CD14-positive monocyte (primary cell): Measurements from ENCODE around the gene KLC4. TPM values are rescaled to one million over a fixed set of nuclear protein-coding genes. Genes with fewer than 3 reads are reported as not detected.

Source experiments
- DNase-seq, 3 donors: peaks; one replicate each; pipeline ENCODE4 v3.0.0-alpha.2; 2011 to 2022
- H2AFZ ChIP-seq: 2 replicates; pipeline ENCODE4 v1.6.0; 2012; ENCODE audit warnings: mild to moderate bottlenecking, low read depth, low read length, inconsistent platforms; ENCODE audit not compliant: insufficient read depth, poor library complexity, severe bottlenecking
- H3K27ac ChIP-seq, 2 donors: 1 replicate in 1 of 2; 2 replicates in 1 of 2; pipeline ENCODE4 v1.5.1; 2012 to 2013; ENCODE audit warnings: low read length in 2 of 2, control low read depth in 1 of 2, inconsistent platforms in 1 of 2, low read depth in 1 of 2, mild to moderate bottlenecking in 1 of 2
- H3K27me3 ChIP-seq, 2 donors: one replicate each; pipeline versions ENCODE4 v1.6.0 to v1.6.1; 2011 to 2013; ENCODE audit warnings: low read length in 2 of 2; ENCODE audit not compliant: control insufficient read depth in 2 of 2, insufficient read depth in 2 of 2
- H3K36me3 ChIP-seq, 2 donors: replicated peaks in 1 of 2; 1 replicate in 1 of 2; 2 replicates in 1 of 2; pipeline versions ENCODE4 v1.5.1 to v1.6.1; 2012 to 2013; ENCODE audit warnings: low read length in 2 of 2, control low read depth in 1 of 2, inconsistent platforms in 1 of 2, mild to moderate bottlenecking in 1 of 2; ENCODE audit not compliant: insufficient read depth in 2 of 2, control insufficient read depth in 1 of 2
- H3K4me1 ChIP-seq, 2 donors: 1 replicate in 1 of 2; 2 replicates in 1 of 2; pipeline versions ENCODE4 v1.5.1 to v1.6.1; 2012 to 2013; ENCODE audit warnings: low read length in 2 of 2, control low read depth in 1 of 2, inconsistent platforms in 1 of 2, mild to moderate bottlenecking in 1 of 2, moderate library complexity in 1 of 2; ENCODE audit not compliant: insufficient read depth in 2 of 2, control insufficient read depth in 1 of 2
- H3K4me2 ChIP-seq: replicated peaks from 2 replicates; pipeline ENCODE3; 2012; ENCODE audit warnings: low read length, moderate library complexity, mild to moderate bottlenecking; ENCODE audit not compliant: poor library complexity, severe bottlenecking; ENCODE audit errors: extremely low read depth
- H3K4me3 ChIP-seq, 3 experiments: fragments of 200-600 bp in 1 of 3; sonication (generic) in 1 of 3; replicated peaks in 1 of 3; 1 replicate in 2 of 3; 2 replicates in 1 of 3; pipeline ENCODE4 v1.5.1; 2011 to 2013; ENCODE audit warnings: low read length in 3 of 3, mild to moderate bottlenecking in 3 of 3, control low read depth in 2 of 3, low read depth in 2 of 3, inconsistent platforms in 1 of 3, moderate library complexity in 1 of 3
- H3K79me2 ChIP-seq: 2 replicates; pipeline ENCODE4 v1.6.0; 2012; ENCODE audit warnings: mild to moderate bottlenecking, control low read depth, inconsistent platforms, low read length, moderate library complexity; ENCODE audit not compliant: insufficient read depth
- H3K9ac ChIP-seq: 2 replicates; pipeline ENCODE4 v1.6.0; 2017; ENCODE audit warnings: low read length, mild to moderate bottlenecking; ENCODE audit not compliant: insufficient read depth, poor library complexity, severe bottlenecking
- H3K9me3 ChIP-seq, 2 donors: replicated peaks in 1 of 2; 1 replicate in 1 of 2; 2 replicates in 1 of 2; pipeline versions ENCODE4 v1.5.1 to v1.6.1; 2012 to 2013; ENCODE audit warnings: low read length in 2 of 2, control low read depth in 1 of 2; ENCODE audit not compliant: control insufficient read depth in 1 of 2, insufficient read depth in 1 of 2
- H4K20me1 ChIP-seq: 2 replicates; pipeline ENCODE4 v1.6.0; 2012; ENCODE audit warnings: mild to moderate bottlenecking, low read length, control low read depth, moderate library complexity; ENCODE audit not compliant: insufficient read depth
- H3K27ac Mint-ChIP-seq, 7 donors: one replicate each; pipeline ENCODE4 v1.8.0; 2020; ENCODE audit warnings: mild to moderate bottlenecking in 7 of 7, mixed read lengths in 7 of 7, moderate library complexity in 6 of 7, inconsistent platforms in 2 of 7
- H3K27me3 Mint-ChIP-seq, 3 donors: one replicate each; pipeline ENCODE4 v1.8.0; 2021 to 2022; ENCODE audit warnings: low read depth in 3 of 3, mild to moderate bottlenecking in 3 of 3, mixed read lengths in 3 of 3, moderate library complexity in 3 of 3, inconsistent platforms in 1 of 3
- H3K36me3 Mint-ChIP-seq, 2 donors: one replicate each; pipeline ENCODE4 v1.8.0; 2020; ENCODE audit warnings: mixed read lengths in 2 of 2, inconsistent platforms in 1 of 2, mild to moderate bottlenecking in 1 of 2
- H3K4me1 Mint-ChIP-seq: one replicate; pipeline ENCODE4 v1.8.0; 2020; ENCODE audit warnings: mild to moderate bottlenecking, mixed read lengths
- H3K4me3 Mint-ChIP-seq, 2 donors: one replicate each; pipeline ENCODE4 v1.8.0; 2020; ENCODE audit warnings: mild to moderate bottlenecking in 2 of 2, mixed read lengths in 2 of 2, moderate library complexity in 1 of 2
- H3K9me3 Mint-ChIP-seq, 7 donors: one replicate each; pipeline ENCODE4 v1.8.0; 2020 to 2022; ENCODE audit warnings: mixed read lengths in 7 of 7, mild to moderate bottlenecking in 6 of 7, moderate library complexity in 6 of 7, inconsistent platforms in 2 of 7
- CTCF ChIP-seq: fragments of 200-600 bp; IDR thresholded peaks from one replicate; pipeline ENCODE4 v1.8.0; 2022; ENCODE audit warnings: antibody characterized with exemption, mild to moderate bottlenecking
- WGBS: methylation state at CpG from one replicate; pipeline ENCODE4 v1.1.5; 2013; ENCODE audit warnings: missing lambda C conversion rate; ENCODE audit not compliant: insufficient coverage; 5-methylcytosine and 5-hydroxymethylcytosine counted together
- intact Hi-C, 2 donors: fragments of 100-400 bp; cut with micrococcal nuclease; formaldehyde crosslinking; loops; one replicate each; pipeline versions ENCODE4 v1.15.0 to v1.15.1; 2023
- polyA plus RNA-seq, 3 donors: library from polyadenylated mRNA; depleted of rRNA in 1 of 3; unstranded in 2 of 3; stranded (reverse) in 1 of 3; fragments of 300-500 nt in 2 of 3; fragments of >200 nt in 1 of 3; fragmentation: Illumina TruSeq in 2 of 3; gene quantifications; 1 replicate in 2 of 3; 2 replicates in 1 of 3; pipeline ENCODE4 v1.2.3, GENCODE V29; 2012 to 2021

KLC4 gene
- polyA plus RNA-seq, 3 donors, result 6.0 to 16.2 (median 6.1) TPM

DNA sequence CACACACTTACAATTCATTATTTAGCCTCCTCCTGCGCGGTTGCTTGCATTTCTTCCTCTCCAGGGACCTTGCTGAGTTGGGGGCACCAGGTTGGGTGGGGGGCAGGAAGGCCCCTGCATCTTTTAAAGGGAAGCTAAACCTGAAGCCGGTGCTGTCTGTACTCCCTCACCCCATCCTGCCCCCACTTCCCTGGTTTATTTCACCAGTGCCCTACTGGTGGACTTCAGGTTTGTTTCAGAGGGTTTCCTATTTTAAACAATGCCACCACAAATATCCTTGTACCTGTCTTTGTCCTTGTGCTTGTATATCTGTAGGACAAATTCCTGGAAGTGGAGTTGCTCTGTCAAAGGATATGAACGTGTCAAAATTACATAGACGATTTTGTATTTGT, 37.7 kb downstream of the KLC4 start:
- H3K9ac ChIP-seq, result no peak overlapping the region
- H3K27ac Mint-ChIP-seq, result peak overlapping the region in 1 of 7 donors; percentile 56
- H3K4me2 ChIP-seq, result no peak overlapping the region
- H3K4me3 Mint-ChIP-seq, result no peak overlapping the region
- no peaks in the 10 kb centered on the region for H4K20me1 ChIP-seq
- no peaks in the 10 kb centered on the region for H3K27me3 ChIP-seq
- DNase-seq, result no peak
- H3K9me3 Mint-ChIP-seq, result no peaks in the 10 kb centered on the region
- no peak overlapping the region for H3K4me3 ChIP-seq
- peaks cover 0 to 3% (median 3%) of the 10 kb centered on the region in 3 donors for H3K27me3 Mint-ChIP-seq
- peaks cover 31% of the 10 kb centered on the region for H3K4me1 Mint-ChIP-seq
- intact Hi-C loops, result no loop called here
- no peaks in the 10 kb centered on the region for H3K36me3 ChIP-seq
- WGBS, result 100% methylated on average over 2 of the region's 5 CpGs
- H3K79me2 ChIP-seq, result no peaks in the 10 kb centered on the region
- no peaks in the 10 kb centered on the region for H3K9me3 ChIP-seq
- no peak overlapping the region for H3K27ac ChIP-seq
- TF ChIP-seq CTCF, result no peak
- H3K36me3 Mint-ChIP-seq, result no peaks in the 10 kb centered on the region
- peak overlapping the region; percentile 81 for H2AFZ ChIP-seq
- H3K4me1 ChIP-seq, result peaks cover 0 to 24% of the 10 kb centered on the region in 2 donors

- no peaks in the 10 kb centered on the region for H3K9me3 Mint-ChIP-seq
- no peak for TF ChIP-seq CTCF
- peak overlapping the region; percentile 81 for H2AFZ ChIP-seq
Measured at GRCh38 chr6:43097502-43097901, 38.1 kb downstream of the KLC4 start.

More at GRCh38 chr6:43097502-43097901, 38.1 kb downstream of the KLC4 start:
- H3K27ac ChIP-seq, result no peak overlapping the region
- H3K27me3 ChIP-seq, result no peaks in the 10 kb centered on the region
- no peak overlapping the region for H3K4me2 ChIP-seq
- H3K4me3 ChIP-seq, result no peak overlapping the region
- Mint-ChIP-seq H3K4me3 (no peak overlapping the region), H3K27ac (no peak overlapping the region), H3K27me3 (peaks cover 0 to 3% (median 3%) of the 10 kb centered on the region in 3 donors), H3K4me1 (peaks cover 31% of the 10 kb centered on the region), H3K36me3 (no peaks in the 10 kb centered on the region)
- intact Hi-C loops, result no loop called here
- no peaks in the 10 kb centered on the region for H3K9me3 ChIP-seq
- WGBS, result 94% methylated on average over 3 of the region's 4 CpGs
- H3K79me2 ChIP-seq, result no peaks in the 10 kb centered on the region
- H4K20me1 ChIP-seq, result no peaks in the 10 kb centered on the region
- no peaks in the 10 kb centered on the region for H3K36me3 ChIP-seq
- DNase-seq, result no peak
- H3K4me1 ChIP-seq, result peaks cover 0 to 24% of the 10 kb centered on the region in 2 donors
- no peak overlapping the region for H3K9ac ChIP-seq
